ENCODE results near the gene SPRTN. TPM values are rescaled to one million over a fixed set of nuclear protein-coding genes. Genes with fewer than 3 reads are reported as not detected.

Gene SPRTN
- total RNA-seq, 1 donor from 2014 or later: 52.6 TPM

GRCh38 chr1:231396643-231397042 is 58.5 kb downstream of the SPRTN start:
- no peak for TF ChIP-seq CTCF (IDR thresholded peaks at IDR 0.05)
- Histone ChIP-seq H3K9me3 (no peaks in the 10 kb centered on the region), H3K4me3 (no peak overlapping the region), H3K36me3 (no peaks in the 10 kb centered on the region), H3K4me1 (peaks cover 0 to 15% of the 10 kb centered on the region in 2 donors), H3K27me3 (no peaks in the 10 kb centered on the region), H3K27ac (peak overlapping the region in 1 of 2 donors; percentile 85)
- no peak for DNase-seq (ENCODE audit: low spot score in 2 of 2)
- intact Hi-C loops (cut with DNase I): no loop called here

- TF ChIP-seq CTCF (IDR thresholded peaks at IDR 0.05): no peak
- H3K4me3 ChIP-seq: no peak overlapping the region
- no peak for DNase-seq (ENCODE audit: low spot score in 2 of 2)
- H3K27me3 ChIP-seq: no peaks in the 10 kb centered on the region
- H3K4me1 ChIP-seq: peaks cover 0 to 17% of the 10 kb centered on the region in 2 donors
- intact Hi-C loops (cut with DNase I): no loop called here
- H3K27ac ChIP-seq: no peak overlapping the region
- no peaks in the 10 kb centered on the region for H3K9me3 ChIP-seq
- H3K36me3 ChIP-seq: no peaks in the 10 kb centered on the region
Measured at GRCh38 chr1:231397886-231398671, 60.0 kb downstream of the SPRTN start.

GRCh38 chr1:231401478-231401877 is 63.4 kb downstream of the SPRTN start:
- no peaks in the 10 kb centered on the region for H3K9me3 ChIP-seq
- TF ChIP-seq CTCF (IDR thresholded peaks at IDR 0.05): no peak
- no peaks in the 10 kb centered on the region for H3K27me3 ChIP-seq
- peaks cover 0 to 19% of the 10 kb centered on the region in 2 donors for H3K4me1 ChIP-seq
- H3K4me3 ChIP-seq: no peak overlapping the region
- no peak overlapping the region for H3K27ac ChIP-seq
- no peaks in the 10 kb centered on the region for H3K36me3 ChIP-seq
- intact Hi-C loops (cut with DNase I): no loop called here
- DNase-seq (ENCODE audit: low spot score in 2 of 2): no peak

GRCh38 chr1:231404318-231404717 is 66.2 kb downstream of the SPRTN start:
- no peak for TF ChIP-seq CTCF (IDR thresholded peaks at IDR 0.05)
- Histone ChIP-seq H3K4me3 (no peak overlapping the region), H3K27ac (peak overlapping the region in 1 of 2 donors; percentile 77), H3K4me1 (peaks cover 0 to 25% of the 10 kb centered on the region in 2 donors), H3K27me3 (no peaks in the 10 kb centered on the region), H3K9me3 (no peaks in the 10 kb centered on the region), H3K36me3 (no peaks in the 10 kb centered on the region)
- intact Hi-C loops (cut with DNase I): no loop called here
- no peak for DNase-seq (ENCODE audit: low spot score in 2 of 2)

Other genes starting within 250 kb of the SPRTN start
- gene TRIM67, start 176.2 kb upstream of the SPRTN start, total RNA-seq: not detected
- 34.8 TPM for gene GNPAT, start 97.1 kb upstream of the SPRTN start, total RNA-seq
- 9.9 TPM for gene EXOC8, start 441 bp upstream of the SPRTN start, total RNA-seq
- 47.8 TPM for gene EGLN1, start 84.0 kb downstream of the SPRTN start, total RNA-seq
- gene TSNAX, start 190.4 kb downstream of the SPRTN start, total RNA-seq: 15.0 TPM

Data from ascending aorta (tissue), 2 donors.